IPS DF 4.7 (cell line): Measurements from ENCODE around the gene XCL1.
"Not testable (repeated sequence)": the region's sequence is repeated elsewhere in the genome, so short reads cannot be mapped to it uniquely, and the experiment has no call there.

ENCODE experiments used
- DNase-seq: peaks from one replicate; pipeline ENCODE4 v3.0.0-alpha.2; 2013; ENCODE audit warnings: low spot score; ENCODE audit errors: extremely low read depth

The XCL1 gene

DNA sequence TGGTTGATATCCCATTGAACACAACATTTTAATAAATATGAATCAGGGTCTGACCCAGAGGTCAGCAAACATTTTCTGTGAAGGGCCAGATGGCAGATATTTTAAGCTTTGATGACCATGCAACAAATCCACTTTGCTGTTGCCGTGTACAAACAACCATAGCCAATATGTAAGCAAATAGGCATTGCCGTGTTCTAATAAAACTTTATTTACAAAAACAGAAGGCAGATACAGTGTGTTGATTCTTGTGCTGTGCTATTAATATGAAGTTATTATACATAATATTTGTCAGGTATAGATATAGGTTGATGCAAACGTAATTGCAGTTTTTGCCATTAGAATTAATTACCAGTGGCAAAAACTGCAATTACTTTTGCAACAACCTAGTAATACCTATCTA lies 8.8 kb upstream of the XCL1 start:
- DNase-seq: no peak

DNA sequence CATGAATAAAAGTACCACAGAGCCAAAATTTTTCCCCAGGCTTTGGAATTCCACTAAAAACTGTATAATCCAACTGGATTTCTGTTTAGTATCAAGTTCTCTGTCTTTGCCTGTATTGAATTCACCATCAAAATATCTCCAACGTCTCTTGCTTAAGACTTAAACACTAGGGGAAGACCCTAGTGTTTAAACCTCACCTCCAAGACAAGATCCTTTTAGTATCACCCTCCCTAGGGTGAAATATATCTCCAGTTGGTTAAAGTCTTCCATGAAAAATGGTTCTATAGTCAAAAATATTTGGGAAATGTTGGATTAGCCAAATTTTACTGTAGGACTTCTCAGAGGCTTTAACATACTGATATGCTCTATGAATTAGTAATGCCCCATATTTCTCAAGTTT lies 8.1 kb upstream of the XCL1 start:
- DNase-seq: no peak

DNA sequence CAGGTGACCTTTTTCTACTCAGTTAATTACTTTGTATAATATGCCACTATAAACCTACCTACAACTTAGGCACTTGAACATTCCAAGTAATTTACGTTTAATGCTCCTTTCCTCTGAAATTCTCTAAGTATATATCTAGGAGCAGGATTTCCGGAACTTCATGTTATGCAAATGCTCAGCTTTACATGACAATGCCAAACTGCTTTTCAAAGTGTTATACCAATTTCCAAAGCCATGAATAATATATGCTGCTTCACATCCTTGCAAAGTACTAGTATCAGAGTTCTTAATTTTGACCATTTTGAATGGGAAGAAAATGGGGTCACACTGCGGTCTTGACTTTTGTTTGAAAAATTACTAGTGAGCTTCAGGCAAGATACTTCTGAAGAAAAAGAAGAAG lies 5.8 kb upstream of the XCL1 start:
- no peak for DNase-seq

DNA sequence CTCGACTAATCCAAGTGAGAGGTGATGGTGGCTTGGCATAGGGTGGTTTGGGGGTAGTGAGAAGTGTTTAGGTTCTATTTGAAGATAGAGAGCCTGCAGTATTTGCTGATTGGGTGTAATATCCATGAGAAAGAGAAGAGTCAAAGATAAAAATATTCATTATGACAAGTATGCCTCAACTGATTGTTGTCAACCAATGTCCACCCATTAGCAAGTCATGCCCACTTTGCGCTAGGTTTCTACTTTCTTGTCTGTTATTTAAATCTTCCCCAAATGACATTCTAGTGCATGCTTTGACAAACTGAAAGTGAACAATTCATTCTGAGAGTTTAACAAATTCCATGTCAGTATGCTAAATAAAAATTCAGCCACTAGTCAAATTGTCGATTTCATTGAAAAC lies 3.8 kb upstream of the XCL1 start:
- DNase-seq: no peak

DNA sequence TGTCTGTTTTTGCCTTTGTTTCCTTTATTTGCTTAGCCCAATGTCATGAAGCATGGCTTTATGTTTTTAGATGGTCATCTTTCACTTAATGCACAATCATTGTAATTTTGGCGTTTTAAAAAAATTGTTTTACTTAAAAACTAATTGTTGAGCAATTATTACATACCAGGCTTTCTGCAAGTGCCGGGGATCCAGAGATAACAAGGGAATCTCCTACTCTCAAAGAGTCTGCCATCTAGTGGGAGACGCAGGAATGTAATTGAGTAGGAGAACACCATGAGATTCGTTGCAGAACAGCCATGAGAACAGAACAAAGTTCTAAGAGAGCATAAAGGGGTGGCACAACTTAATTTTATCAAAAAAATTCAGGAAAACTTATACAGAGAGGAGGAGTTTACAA lies 2.2 kb upstream of the XCL1 start:
- DNase-seq: not testable (repeated sequence)

DNA sequence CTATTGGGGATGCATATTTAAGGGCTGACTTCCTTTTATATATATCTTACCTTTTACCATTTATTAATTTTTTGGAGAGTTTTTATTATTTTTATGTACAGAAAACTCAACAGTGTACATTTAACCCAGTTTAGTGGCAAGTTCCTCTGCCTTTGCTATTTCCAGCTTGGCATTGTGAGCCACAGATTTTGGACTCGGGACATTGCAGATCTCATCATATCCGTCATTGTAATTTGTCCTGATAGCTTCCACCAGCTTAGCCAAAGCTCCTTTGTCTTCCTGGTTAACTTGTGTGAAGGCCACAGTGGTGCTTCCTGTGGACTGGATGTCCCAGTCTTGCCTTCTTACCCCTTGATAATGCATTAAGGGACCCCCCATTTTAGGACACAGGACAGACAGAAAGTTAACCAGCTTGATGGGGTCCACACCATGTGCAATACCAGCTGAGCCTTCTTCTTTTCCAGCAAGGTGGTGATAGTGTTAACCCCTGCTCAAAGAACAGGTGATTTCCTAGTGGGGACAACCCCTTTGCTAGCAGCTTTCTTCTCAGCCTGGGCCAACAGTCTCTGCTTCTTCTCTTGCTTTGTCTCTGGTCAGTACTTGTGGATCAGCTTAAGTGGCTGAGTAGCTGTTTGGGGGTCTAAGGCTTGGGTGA lies 2.3 kb downstream of the XCL1 start:
- not testable (repeated sequence) for DNase-seq

DNA sequence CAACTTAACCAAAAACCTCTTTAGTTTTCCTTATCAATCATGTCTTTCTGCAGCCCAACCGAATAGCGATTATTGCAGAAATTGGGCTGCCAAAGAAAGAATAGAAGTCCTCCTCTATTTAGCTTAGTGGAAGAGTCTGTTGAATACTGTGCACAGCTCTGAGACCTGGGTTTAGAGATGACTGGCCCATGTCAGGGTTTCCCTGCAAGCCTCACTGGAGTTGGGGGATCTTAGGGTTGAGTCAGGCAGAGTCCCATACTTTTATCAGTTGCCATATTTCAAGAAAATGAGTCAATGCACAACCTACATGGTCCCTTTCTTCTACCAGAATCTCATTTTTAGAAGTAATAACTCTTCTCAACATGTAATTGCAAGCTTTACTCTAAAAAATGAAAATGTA lies 3.9 kb downstream of the XCL1 start:
- DNase-seq: not testable (repeated sequence)

DNA sequence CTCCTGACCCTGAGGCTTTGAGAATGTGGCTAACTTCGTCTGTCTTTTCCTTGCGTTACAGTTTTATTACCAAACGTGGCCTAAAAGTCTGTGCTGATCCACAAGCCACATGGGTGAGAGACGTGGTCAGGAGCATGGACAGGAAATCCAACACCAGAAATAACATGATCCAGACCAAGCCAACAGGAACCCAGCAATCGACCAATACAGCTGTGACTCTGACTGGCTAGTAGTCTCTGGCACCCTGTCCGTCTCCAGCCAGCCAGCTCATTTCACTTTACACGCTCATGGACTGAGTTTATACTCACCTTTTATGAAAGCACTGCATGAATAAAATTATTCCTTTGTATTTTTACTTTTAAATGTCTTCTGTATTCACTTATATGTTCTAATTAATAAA lies 4.6 kb downstream of the XCL1 start:
- DNase-seq: not testable (repeated sequence)

DNA sequence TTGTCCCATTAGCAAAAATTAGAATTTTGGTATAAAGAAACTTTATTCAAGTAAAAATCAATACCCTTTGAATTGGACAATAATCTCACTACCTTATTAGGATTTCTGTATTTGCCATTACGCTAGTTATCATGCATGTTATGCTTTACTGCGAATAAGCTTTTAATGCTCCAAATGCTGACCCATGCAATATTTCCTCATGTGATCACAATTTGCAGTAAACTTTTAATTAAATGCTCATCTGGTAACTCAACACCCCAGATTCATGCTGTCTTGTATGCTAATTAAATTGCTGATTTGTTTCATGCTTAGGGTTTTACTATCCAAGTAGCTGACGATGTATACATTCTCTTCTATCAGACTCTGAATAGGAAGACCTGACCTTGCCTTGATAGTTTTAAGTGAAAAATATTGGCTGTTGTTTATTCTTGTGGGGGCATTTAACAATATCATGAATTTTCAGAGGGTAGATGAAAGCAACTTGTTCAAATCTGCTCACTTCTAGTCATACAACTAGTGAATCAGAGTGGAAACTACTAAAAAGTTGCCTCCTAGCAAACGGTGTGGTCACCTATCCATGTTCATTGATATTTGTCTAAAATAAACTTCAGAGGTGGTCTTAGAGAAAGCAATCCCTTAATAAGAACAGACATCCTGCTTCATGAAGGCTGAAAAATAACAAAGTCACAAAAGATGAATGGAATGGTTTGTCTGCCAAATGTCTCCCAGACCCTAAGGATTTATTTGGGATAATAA lies 5.6 kb downstream of the XCL1 start:
- DNase-seq: no peak

DNA sequence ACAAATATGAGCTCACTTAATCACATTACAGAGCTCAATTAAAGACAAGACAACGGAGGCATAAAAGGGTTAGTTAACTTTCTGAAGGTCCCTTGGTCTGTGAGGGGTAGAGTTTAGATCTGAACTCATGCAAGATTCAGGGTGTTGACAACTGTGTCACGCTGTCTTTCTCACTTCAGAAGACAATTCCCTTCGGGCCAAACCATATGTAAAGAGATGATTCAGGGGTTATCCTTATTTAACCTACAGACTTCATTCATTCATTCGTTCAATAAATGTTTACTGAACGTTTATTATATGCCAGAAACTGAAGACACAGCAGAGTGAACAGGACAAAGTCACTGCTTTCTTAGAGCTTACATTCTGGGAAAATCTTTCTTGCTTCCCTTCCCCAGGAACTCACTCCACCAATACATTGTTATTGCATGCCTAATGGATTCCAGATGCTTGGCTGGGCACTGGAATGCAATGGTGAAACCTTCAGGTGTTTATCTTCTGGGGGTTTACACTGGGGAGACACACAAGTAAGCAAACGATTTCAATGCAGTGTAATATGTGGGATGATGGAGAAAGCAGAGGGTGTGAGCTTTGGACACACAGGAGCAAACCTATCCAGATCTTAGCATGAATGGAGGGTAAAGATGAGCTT lies 6.4 kb downstream of the XCL1 start:
- no peak for DNase-seq

DNA sequence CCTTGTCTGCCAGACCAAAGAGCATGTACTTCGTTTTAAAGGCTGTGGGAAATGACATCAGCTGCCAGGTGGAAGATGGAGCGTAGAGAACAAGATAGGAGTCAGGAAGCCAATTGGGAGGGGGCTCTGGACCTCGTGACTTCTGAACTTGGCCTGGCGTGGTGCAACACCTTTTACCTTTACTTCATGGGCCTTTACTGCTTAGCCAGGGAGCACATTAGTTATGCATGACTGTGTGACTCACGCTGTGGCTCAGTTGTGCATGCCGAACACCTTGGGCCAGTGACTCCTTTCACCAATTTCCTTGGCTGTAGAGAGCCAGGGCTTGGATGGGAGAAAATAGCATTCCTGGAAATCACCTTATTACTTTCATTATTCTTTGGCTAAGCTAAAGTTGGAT lies 7.2 kb downstream of the XCL1 start:
- DNase-seq: no peak

DNA sequence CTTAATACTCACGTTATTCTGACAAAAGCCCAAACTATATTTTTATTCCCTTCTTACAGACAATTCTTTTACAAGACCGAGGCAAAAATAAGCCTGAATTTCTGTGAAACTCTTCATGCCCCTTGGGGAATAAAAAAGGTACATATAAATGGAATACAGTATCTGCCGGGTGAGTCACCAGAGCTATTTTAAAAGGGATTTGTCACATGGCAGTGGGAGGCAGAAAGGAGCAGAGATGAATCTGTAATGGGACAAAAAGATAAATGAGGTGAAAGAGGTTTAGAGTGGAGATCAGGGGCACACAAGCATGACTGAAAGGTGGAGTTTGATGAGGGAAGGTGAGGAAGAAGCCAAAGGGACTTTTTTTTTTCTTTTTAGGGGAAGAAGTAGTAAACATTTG lies 8.8 kb downstream of the XCL1 start:
- DNase-seq: no peak

DNA sequence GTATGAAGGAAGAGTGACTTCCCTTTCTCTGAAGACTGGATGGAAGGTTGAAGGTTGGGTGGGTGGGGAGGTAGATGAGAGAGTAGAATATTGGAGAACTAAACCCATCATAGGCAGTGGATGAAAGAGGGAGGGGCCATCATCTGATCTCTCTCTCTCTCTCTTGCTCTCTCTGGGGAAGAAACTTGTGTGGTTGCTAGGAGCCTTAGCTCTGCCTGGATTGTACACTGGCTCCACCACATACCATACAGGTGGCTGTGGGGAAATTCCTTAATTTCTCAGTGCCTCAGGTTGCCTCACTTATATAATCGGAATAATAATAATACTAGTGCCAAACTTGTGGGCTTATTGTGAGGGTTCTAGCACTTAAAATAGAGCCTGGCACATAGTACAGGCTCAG lies 9.5 kb downstream of the XCL1 start:
- no peak for DNase-seq

DNA sequence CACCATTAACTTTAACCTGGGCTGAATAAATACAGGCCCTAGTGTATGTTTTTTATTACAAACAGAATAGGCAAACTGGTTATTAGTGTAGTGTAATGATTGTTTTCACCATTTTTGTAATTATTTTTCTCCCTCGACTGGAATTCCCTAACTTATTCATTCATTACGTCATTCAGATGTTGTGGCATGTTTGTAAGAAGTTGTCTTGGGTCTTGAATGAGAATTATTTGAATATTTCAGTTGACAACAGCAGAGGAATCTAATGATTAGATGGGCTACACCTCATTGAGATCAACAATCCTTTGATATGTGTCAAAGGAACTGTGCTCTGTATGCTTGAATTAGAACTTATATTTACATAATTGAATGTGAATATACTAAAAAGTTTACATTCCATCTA lies 12.8 kb downstream of the XCL1 start:
- no peak for DNase-seq

DNA sequence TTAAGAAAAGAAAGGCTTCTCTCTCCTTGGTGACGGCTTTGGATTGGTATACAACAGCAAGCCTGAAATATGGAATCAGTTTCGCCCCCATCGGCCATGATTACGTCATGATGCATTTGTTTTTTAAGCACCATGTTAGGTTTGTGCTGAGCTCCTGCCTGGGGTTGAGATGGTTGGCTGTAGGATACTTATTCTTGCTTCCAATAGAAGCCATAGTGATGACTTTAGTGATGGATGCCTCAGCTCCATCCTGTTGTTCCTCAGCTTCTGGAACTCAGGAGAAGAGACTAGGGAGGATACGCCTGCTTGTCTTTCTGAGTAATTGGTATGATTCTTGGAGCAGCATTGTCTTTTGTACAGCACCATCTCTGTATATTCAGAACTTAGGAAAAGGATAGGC lies 14.7 kb downstream of the XCL1 start:
- no peak for DNase-seq

DNA sequence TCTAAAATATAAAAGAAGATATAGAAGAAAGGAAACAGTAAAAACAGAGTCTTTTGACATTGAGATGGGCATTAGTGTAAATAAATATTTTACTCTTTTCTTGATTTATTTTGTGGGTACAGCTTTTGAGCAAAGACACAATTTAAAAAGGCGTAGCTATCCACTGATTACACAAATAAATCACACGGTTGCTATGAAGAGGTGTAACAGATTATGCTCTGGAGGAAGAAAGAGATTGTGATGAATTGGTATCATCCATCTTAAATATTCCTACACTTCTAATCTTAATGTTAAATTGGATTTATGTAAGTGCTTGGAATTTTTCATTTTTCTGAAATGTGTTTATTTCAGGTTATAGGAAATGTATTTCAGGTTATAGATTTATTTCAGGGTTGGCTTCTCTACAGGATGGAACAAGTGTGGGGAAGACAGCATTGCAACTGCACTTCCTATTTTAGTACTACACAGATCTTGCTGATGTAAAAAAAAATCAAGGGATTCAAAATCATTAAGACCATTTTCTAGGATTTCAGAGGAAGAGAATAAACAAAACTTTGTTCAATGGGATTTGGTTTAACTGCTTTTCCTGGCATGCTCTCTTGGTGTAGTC lies 15.3 kb downstream of the XCL1 start:
- no peak for DNase-seq

DNA sequence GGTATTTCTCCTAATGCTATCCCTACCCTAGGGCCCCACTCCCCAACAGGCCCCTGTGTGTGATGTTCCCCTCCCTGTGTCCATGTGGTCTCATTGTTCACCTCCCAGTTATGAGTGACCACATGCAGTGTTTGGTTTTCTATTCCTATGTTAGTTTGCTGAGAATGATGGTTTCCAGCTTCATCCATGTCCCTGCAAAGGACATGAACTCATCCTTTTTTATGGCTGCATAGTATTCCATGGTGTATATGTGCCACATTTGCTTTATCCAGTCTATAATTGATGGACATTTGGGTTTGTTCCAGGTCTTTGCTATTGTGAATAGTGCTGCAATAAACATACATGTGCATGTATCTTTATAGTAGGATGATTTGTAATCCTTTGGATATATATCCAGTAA lies 19.0 kb downstream of the XCL1 start:
- DNase-seq: not testable (repeated sequence)

DNA sequence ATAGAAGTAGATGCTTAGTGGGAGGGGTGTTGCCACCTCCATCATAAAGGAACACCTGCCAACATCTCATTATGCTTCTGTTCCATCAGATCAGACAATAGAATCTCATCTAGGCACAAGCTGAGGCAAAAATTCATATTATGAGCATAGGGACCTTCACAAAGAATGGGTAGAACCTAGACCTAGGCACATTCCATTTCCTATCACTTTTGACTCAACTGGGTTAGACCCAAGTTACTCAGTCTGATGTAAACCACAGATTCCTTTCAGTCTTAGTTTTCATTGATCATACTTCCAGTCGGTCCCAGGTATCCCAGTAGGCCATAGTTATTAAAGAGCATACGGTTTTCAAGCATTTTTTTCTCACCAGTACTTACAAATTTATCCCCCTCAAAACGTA lies 21.7 kb downstream of the XCL1 start:
- DNase-seq: no peak

DNA sequence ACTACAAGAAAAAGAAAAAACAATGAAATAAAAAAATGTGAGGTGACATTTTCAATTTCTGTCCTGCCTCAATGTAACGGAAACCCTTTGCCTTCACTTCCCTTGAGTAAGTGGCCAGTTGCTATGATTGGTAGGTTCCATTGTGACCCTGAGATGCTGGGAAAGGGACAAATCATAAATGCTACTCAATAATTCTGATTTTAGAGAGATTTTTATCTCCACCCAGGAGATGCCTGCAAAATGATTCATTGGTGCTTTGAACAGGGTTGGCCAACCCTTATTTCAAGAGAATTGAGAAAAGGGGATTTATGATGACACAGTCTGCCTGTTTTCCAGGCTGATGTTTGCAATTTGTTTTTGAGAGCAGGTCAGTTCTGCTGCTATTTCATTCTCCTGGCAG lies 22.5 kb downstream of the XCL1 start:
- DNase-seq: no peak

DNA sequence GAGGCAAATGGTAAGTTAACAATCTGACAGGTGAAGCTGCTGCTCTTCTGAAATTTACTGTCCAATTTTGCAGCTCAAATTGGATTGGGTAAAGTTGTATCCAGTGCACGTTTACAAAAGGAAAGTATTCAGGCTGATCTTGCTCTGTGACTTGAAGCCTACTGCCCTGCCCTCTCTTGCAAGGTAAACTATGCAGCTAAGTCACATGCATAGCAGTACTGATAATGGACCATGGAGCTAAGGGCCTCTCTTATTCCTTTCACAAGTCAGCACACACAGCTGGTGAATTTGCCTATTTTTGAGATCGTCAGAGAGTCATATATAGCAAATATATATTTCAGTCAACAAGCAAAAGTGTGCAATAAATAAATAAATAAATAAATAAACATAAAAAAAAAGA lies 23.2 kb downstream of the XCL1 start:
- no peak for DNase-seq

DNA sequence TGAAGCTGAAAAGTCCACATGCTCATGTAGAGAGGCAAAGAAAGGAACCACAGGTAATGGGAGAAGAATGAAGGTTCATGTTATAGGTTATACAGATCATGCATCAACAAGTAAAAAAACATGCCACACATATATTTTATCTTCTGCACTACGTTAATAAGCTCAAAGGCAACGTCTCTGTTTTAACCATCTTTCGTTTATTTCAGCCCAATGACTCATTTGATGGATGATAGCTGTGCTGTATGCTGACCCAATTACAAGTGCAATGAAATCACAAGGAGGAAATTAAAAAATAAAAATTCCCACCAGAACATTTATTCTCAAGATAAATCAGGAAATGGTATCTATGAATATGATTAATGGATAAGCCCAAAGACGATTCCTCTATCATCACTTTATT lies 24.6 kb downstream of the XCL1 start:
- no peak for DNase-seq

DNA sequence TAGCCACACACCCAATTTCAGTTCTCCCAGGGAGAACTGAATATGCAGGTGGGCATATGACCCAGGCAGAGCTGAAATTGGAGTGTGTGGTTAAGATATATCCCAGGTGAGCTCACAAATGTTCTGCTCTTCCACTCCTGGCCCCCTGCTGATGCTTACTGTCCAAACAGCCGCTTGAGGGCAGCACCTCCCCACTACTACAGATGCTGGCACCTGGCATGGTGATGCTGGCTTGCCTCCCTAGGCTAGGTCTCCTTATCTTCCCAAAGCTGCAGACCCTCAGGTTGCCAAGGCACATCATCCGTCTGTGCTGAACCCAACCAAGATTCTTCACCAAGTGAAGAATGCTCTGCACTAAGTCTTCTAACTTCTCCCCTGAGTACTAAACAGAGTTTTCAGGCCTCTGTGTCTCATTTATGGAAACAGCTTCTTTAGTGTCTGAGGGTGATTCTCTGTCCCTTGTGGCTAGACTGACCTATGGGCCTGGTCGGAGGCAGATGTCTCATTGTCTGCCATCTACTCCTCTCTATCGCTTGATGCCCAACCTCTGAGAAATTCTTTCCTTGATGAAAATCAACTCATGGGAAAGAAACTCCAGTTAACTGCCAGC lies 27.2 kb downstream of the XCL1 start:
- peak; percentile 74 for DNase-seq
